ENCODE data around the gene TUBA3C.

GRCh38 chr13:19159761-19160420 lies 21.7 kb downstream of the TUBA3C start:
- TF ChIP-seq CTCF (IDR thresholded peaks at IDR 0.05; ENCODE audit: low read depth, low read length) (no peak), MYC (IDR thresholded peaks at IDR 0.05; ENCODE audit: low read depth, low read length) (no peak), POLR2A (IDR thresholded peaks at IDR 0.05; ENCODE audit: extremely low read depth, insufficient read length) (no peak), MAX (IDR thresholded peaks at IDR 0.05; ENCODE audit: low read depth, low read length) (no peak)
